GM12891 (cell line): Measurements from ENCODE around the gene IFNL2.
"Not testable (repeated sequence)": the region's sequence is repeated elsewhere in the genome, so short reads cannot be mapped to it uniquely, and the experiment has no call there.

ENCODE experiments used
- DNase-seq: peaks from one replicate; pipeline ENCODE4 v3.0.0; 2011; ENCODE audit warnings: low spot score; ENCODE audit not compliant: insufficient read length
- FAIRE-seq: peaks from 2 replicates; lab custom pipeline; 2011; peaks lifted over from hg19 to GRCh38; lab: Jason Lieb, UNC
- PAX5 ChIP-seq: IDR thresholded peaks from 2 replicates; pipeline ENCODE4 v1.6.1; 2011; ENCODE audit warnings: low read length, moderate library complexity, mild to moderate bottlenecking; ENCODE audit not compliant: insufficient read depth, severe bottlenecking
- POLR2A ChIP-seq: IDR thresholded peaks from 2 replicates; pipeline ENCODE4 v1.6.1; 2011; ENCODE audit warnings: low read depth, low read length, control low read depth
- POLR2AphosphoS5 ChIP-seq: IDR thresholded peaks from 2 replicates; pipeline ENCODE4 v1.6.1; 2011; ENCODE audit warnings: low read depth, low read length, control low read depth
- POU2F2 ChIP-seq: IDR thresholded peaks from 2 replicates; pipeline ENCODE4 v1.6.1; 2011; ENCODE audit warnings: low read depth, mild to moderate bottlenecking, control low read depth, low read length, moderate library complexity
- SPI1 ChIP-seq: IDR thresholded peaks from 2 replicates; pipeline ENCODE4 v1.6.1; 2011; ENCODE audit warnings: low read depth, low read length, control low read depth
- TAF1 ChIP-seq: IDR thresholded peaks from 2 replicates; pipeline ENCODE4 v1.6.1; 2011; ENCODE audit warnings: low read depth, low read length, control low read depth

The IFNL2 gene

GRCh38 chr19:39253374-39254149 lies 14.6 kb upstream of the IFNL2 start:
- FAIRE-seq = no peak

GRCh38 chr19:39254531-39255345 lies 13.5 kb upstream of the IFNL2 start:
- TF ChIP-seq POU2F2 = no peak
- DNase-seq = no peak
- FAIRE-seq = no peak

More at GRCh38 chr19:39253374-39254149, 14.6 kb upstream of the IFNL2 start:
- TF ChIP-seq POLR2AphosphoS5 (no peak), TAF1 (no peak)
- DNase-seq = no peak

- DNase-seq (no peak), FAIRE-seq (no peak)
- TF ChIP-seq POU2F2 = no peak
- TF ChIP-seq PAX5 = no peak
- TF ChIP-seq SPI1 = no peak
- no peak for TF ChIP-seq POLR2AphosphoS5
- no peak for TF ChIP-seq POLR2A
- TF ChIP-seq TAF1 = no peak
Measured at GRCh38 chr19:39257227-39257626, 11.0 kb upstream of the IFNL2 start.

GRCh38 chr19:39261704-39262103 lies 6.5 kb upstream of the IFNL2 start:
- FAIRE-seq (no peak), DNase-seq (no peak)
- TF ChIP-seq SPI1 (no peak), POU2F2 (no peak), PAX5 (no peak), TAF1 (no peak), POLR2A (no peak), POLR2AphosphoS5 (no peak)

GRCh38 chr19:39262496-39262895 lies 5.7 kb upstream of the IFNL2 start:
- FAIRE-seq (no peak), DNase-seq (no peak)
- TF ChIP-seq TAF1 = no peak
- TF ChIP-seq POU2F2 = no peak
- no peak for TF ChIP-seq POLR2AphosphoS5
- TF ChIP-seq POLR2A = no peak
- no peak for TF ChIP-seq SPI1
- TF ChIP-seq PAX5 = no peak

GRCh38 chr19:39263912-39264305 lies 4.3 kb upstream of the IFNL2 start:
- TF ChIP-seq PAX5 (no peak), POLR2AphosphoS5 (no peak), POU2F2 (no peak), TAF1 (no peak), SPI1 (no peak), POLR2A (no peak)
- DNase-seq (no peak), FAIRE-seq (no peak)

- no peak for FAIRE-seq
- no peak for DNase-seq
- TF ChIP-seq SPI1 (no peak), POLR2AphosphoS5 (no peak), PAX5 (no peak), POU2F2 (no peak), POLR2A (no peak), TAF1 (no peak)
Measured at GRCh38 chr19:39264306-39265290, 3.6 kb upstream of the IFNL2 start.

- TF ChIP-seq POU2F2 (no peak), SPI1 (no peak), TAF1 (no peak), POLR2A (no peak), PAX5 (no peak), POLR2AphosphoS5 (no peak)
- FAIRE-seq = no peak
- DNase-seq = no peak
Measured at GRCh38 chr19:39265321-39265916, 2.8 kb upstream of the IFNL2 start.

- not testable (repeated sequence) for FAIRE-seq
Measured at GRCh38 chr19:39268531-39269223, 481 bp downstream of the IFNL2 start.

GRCh38 chr19:39269369-39269768 lies 1.2 kb downstream of the IFNL2 start:
- not testable (repeated sequence) for DNase-seq, FAIRE-seq

More at GRCh38 chr19:39268531-39269223, 481 bp downstream of the IFNL2 start:
- not testable (repeated sequence) for DNase-seq
